ENCODE data around the gene PPA2. TPM values are rescaled to one million over a fixed set of nuclear protein-coding genes. Genes with fewer than 3 reads are reported as not detected.

The PPA2 gene
- total and polyA plus RNA-seq, 10 of the 15 experiments (the other 5 are each of a cell fraction or from before 2014, with no cell fraction given): 93.8 to 293 (median 146) TPM

GRCh38 chr4:105434940-105435339, 38.9 kb downstream of the PPA2 start:
- SMC1A ChIA-PET (ENCODE audit: uncharacterized antibody, unreplicated experiment): no interaction called here
- Histone ChIP-seq H3K27me3 (replicated peaks in 1 of 2; ENCODE audit: control insufficient read depth in 2 of 2, insufficient read depth in 2 of 2, low read length in 1 of 2) (no peaks in the 10 kb centered on the region), H3K27ac (ENCODE audit: control insufficient read depth, insufficient read depth) (no peak overlapping the region), H3K4me2 (ENCODE audit: control insufficient read depth, insufficient read depth) (no peak overlapping the region), H3K36me3 (ENCODE audit: control insufficient read depth in 2 of 2, insufficient read depth in 2 of 2, low read length in 1 of 2) (peaks cover 0 to 18% of the 10 kb centered on the region in 2 experiments; a peak in 2 of 4 replicates), H3K9ac (ENCODE audit: control insufficient read depth, insufficient read depth, low read length) (no peak overlapping the region), H4K20me1 (ENCODE audit: control insufficient read depth, insufficient read depth) (no peaks in the 10 kb centered on the region), H3K79me2 (ENCODE audit: control insufficient read depth, insufficient read depth, low read length) (no peaks in the 10 kb centered on the region), H3K4me1 (ENCODE audit: control insufficient read depth, insufficient read depth, low read length) (no peaks in the 10 kb centered on the region), H3K9me3 (replicated peaks; ENCODE audit: control insufficient read depth, insufficient read depth, low read length) (peaks cover 6% of the 10 kb centered on the region), H3K4me3 (no peak overlapping the region), H2AFZ (ENCODE audit: control insufficient read depth, low read depth, low read length) (no peak overlapping the region)
- WGBS (ENCODE audit: insufficient coverage, insufficient replicate concordance, low lambda C conversion rate, missing lambda C conversion rate): 100% methylated on average over 3 of the region's 3 CpGs
- POLR2A ChIA-PET: no interaction called here
- no TSS peak for BruUV-seq (replicated peaks)
- RAD21 ChIA-PET (ENCODE audit: unreplicated experiment): no interaction called here
- intact Hi-C loops (cut with micrococcal nuclease; ENCODE audit: unreplicated experiment) (no loop called here), in situ Hi-C loops (cut with MboI) (no loop called here)
- CTCF ChIA-PET: no interaction called here
- FAIRE-seq (no peak), ATAC-seq (no peak), DNase-seq (ENCODE audit: low read depth, low spot score) (no peak)
- TF ChIP-seq RELA (IDR thresholded peaks at IDR 0.05; ENCODE audit: borderline replicate concordance, partially characterized antibody): no peak
- TF ChIP-seq IKZF2 (IDR thresholded peaks at IDR 0.05): no peak
- no peak for TF ChIP-seq MTA2 (IDR thresholded peaks at IDR 0.05; ENCODE audit: low read depth)
- TF ChIP-seq PBX3 (IDR thresholded peaks at IDR 0.05; ENCODE audit: insufficient replicate concordance, low read depth, low read length): no peak
- no peak for TF ChIP-seq SMAD5 (IDR thresholded peaks at IDR 0.05; ENCODE audit: low read depth)
- no peak for TF ChIP-seq MEF2A (IDR thresholded peaks at IDR 0.05; ENCODE audit: insufficient read depth, low read depth, low read length)
- no peak for TF ChIP-seq CHD2 (IDR thresholded peaks at IDR 0.05; ENCODE audit: borderline replicate concordance, low read depth, low read length)
- TF ChIP-seq CREM (IDR thresholded peaks at IDR 0.05; ENCODE audit: low read depth): no peak
- no peak for TF ChIP-seq HDAC2 (IDR thresholded peaks at IDR 0.05)
- TF ChIP-seq MYB (IDR thresholded peaks at IDR 0.05; ENCODE audit: borderline replicate concordance, low read depth, low read length): no peak
- TF ChIP-seq NR2F1 (conservative IDR thresholded peaks at IDR 0.05): no peak

All from GM12878 (cell line).